ENCODE measurements around the gene HSD17B2.

HSD17B2 gene

DNA sequence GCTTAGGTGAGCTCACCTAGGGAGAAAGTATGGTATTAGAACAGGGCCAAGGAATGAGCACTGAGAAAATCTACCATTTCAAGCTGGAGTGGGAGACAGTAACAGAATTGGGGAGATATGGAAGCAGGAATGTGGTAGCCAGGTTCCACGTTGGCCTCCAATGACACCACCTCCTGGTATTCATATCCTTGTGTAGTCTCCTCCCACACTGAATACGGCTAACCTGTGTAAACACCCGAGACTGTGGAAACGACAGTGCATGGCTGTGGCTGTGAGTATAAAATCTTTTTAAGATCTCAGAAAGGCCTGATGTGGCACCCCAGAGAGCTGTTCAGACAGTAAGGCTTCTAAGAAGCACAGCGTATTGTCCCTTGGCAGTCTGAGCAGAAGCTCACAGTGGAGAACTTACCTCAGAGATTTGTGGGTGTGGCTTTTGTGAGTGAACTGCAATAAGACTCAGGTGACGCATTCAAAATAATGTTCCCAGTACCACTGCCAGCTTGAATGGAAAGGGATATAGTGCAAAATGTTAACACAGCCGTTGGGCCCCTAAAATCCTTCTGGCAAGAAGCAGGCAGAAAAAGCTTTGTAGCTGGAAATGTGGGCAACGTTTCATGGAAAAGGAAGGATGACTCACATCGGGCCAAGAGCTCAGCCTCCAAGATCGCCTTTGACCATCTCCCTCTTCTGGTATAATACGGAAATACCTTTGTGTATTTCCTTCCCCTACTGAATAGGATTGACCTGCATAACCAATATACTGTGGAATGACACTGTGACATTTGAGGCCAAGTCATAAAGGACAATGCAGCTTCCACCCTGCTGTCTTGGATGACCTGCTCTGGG is 38.2 kb upstream of the HSD17B2 start:
- CTCF ChIA-PET: interaction anchor here (1.2 kb wide), 2 partner anchors 10 to 18 kb away, joined by 3 to 4 read pairs; no protein-coding TSS in a partner anchor
- DNase-seq (ENCODE audit: extremely low spot score): no peak
- TF ChIP-seq, protein P1, sequence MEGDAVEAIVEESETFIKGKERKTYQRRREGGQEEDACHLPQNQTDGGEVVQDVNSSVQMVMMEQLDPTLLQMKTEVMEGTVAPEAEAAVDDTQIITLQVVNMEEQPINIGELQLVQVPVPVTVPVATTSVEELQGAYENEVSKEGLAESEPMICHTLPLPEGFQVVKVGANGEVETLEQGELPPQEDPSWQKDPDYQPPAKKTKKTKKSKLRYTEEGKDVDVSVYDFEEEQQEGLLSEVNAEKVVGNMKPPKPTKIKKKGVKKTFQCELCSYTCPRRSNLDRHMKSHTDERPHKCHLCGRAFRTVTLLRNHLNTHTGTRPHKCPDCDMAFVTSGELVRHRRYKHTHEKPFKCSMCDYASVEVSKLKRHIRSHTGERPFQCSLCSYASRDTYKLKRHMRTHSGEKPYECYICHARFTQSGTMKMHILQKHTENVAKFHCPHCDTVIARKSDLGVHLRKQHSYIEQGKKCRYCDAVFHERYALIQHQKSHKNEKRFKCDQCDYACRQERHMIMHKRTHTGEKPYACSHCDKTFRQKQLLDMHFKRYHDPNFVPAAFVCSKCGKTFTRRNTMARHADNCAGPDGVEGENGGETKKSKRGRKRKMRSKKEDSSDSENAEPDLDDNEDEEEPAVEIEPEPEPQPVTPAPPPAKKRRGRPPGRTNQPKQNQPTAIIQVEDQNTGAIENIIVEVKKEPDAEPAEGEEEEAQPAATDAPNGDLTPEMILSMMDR (IDR thresholded peaks at IDR 0.05; ENCODE audit: control extremely low read depth, extremely low read depth, low read depth, missing control alignments): no peak
- POLR2A ChIA-PET: interaction anchor here (0.6 kb wide), 1 partner anchor 1326 kb away, joined by 3 read pairs; no protein-coding TSS in a partner anchor

- CTCF ChIA-PET: interaction anchor here (1.2 kb wide), 1 partner anchor 9 kb away, joined by 4 read pairs; no protein-coding TSS in a partner anchor
- TF ChIP-seq, protein P1 (IDR thresholded peaks at IDR 0.05; ENCODE audit: control extremely low read depth, extremely low read depth, low read depth, missing control alignments): no peak
- DNase-seq (ENCODE audit: extremely low spot score): no peak
- POLR2A ChIA-PET: interaction anchor here (0.6 kb wide), 1 partner anchor 1325 kb away, joined by 3 read pairs; no protein-coding TSS in a partner anchor
These were observed 37.3 kb upstream of the HSD17B2 start for GRCh38 chr16:81997738-81998137.

DNA sequence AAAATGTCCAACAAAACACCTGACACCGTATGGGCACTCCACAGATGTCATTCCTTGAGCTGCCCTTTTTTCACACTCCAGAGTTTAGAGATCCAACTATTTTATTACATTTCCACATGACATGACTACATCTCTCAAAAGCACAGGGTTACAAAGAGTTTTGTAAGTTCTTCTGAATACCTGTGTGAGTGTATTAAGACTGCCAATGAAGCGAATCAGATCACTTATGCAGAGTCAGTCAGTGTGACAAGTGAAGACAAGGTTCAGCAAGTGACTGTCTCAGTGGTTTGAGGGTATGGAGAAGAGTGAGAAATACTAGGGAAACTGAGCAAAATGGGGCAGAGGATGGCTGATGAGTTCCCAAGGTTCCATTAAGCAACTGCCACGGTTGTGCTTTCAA is 32.2 kb upstream of the HSD17B2 start:
- POLR2A ChIA-PET: no interaction called here
- TF ChIP-seq, protein P1 (IDR thresholded peaks at IDR 0.05; ENCODE audit: control extremely low read depth, extremely low read depth, low read depth, missing control alignments): no peak
- DNase-seq (ENCODE audit: extremely low spot score): no peak
- CTCF ChIA-PET: no interaction called here

DNA sequence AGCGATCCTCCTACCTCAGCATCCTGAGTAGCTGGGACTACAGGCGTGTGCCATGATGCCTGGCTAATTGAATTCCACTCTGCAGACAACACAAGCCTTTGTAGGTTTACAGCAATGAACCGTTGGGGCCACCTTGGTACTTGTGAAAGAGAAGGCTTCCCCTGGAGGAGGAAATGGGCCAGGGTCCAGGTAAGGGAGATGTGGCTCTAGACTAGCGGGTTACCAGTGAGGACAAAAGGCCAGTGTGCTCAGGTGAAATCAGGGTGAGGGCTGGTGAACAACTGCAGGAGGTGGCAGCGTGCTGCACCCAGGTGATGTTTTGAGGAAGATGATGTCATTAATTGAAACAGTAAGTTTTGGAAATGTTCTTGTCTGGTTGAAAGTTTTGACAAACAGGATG is 30.5 kb upstream of the HSD17B2 start:
- POLR2A ChIA-PET: no interaction called here
- TF ChIP-seq, protein P1 (IDR thresholded peaks at IDR 0.05; ENCODE audit: control extremely low read depth, extremely low read depth, low read depth, missing control alignments): no peak
- DNase-seq (ENCODE audit: extremely low spot score): no peak
- CTCF ChIA-PET: no interaction called here

DNA sequence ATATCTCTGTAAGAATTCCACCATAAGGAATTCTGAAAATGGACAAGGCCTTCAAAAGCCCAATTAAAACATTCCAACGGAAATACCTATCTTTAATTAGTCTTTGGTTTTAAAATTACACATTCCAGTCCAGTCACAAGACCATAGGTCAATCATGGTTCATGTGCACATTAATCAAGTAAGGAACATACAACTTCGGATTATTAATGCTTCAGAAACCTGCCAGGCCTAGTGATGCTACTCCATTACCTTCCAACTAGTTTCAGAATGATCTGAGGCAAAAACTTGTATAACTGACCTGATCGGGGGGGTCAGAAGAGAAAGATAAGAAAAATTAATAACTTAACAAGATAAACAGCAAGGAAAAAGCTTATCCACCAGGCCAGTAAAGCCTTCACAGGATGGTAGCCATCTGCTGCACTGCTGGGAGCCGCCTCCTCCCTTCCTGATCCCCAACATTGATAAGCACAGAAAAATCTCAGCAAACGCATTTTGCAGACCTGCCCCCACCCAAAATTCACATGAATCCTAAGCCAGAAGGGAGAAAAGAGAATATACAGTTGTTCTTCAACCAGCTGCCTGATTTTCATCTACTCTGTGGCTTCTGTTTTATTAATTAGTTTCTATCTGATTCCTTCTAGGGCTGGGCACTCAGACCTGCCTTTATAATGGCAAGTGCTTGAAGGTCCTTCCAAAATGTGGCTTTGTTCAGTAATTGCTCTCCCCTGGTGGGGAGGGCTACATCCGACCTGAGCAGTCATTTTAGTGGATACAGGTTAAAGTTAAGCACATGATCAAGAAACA is 29.8 kb upstream of the HSD17B2 start:
- ChIA-PET CTCF (no interaction called here), POLR2A (no interaction called here)
- DNase-seq (ENCODE audit: extremely low spot score): no peak
- TF ChIP-seq, protein P1 (IDR thresholded peaks at IDR 0.05; ENCODE audit: control extremely low read depth, extremely low read depth, low read depth, missing control alignments): no peak

GRCh38 chr16:82006036-82006435 is 29.0 kb upstream of the HSD17B2 start:
- TF ChIP-seq, protein P1 (IDR thresholded peaks at IDR 0.05; ENCODE audit: control extremely low read depth, extremely low read depth, low read depth, missing control alignments): no peak
- ChIA-PET POLR2A (no interaction called here), CTCF (interaction anchor here (1.4 kb wide), 1 partner anchor 9 kb away, joined by 4 read pairs; no protein-coding TSS in a partner anchor)
- DNase-seq (ENCODE audit: extremely low spot score): no peak
